ENCODE measurements around the gene KPNA6.
"Not testable (repeated sequence)": the region's sequence is repeated elsewhere in the genome, so short reads cannot be mapped to it uniquely, and the experiment has no call there.

Gene KPNA6

GRCh38 chr1:32113436-32113835 is 5.6 kb downstream of the KPNA6 start:
- H3K4me3 Mint-ChIP-seq; DNase-seq (ENCODE audit: low spot score in 2 of 2); H3K9me3 Mint-ChIP-seq; ATAC-seq (ENCODE audit: low read depth); H3K27ac Mint-ChIP-seq; H3K36me3 Mint-ChIP-seq; H3K27me3 Mint-ChIP-seq: not testable (repeated sequence)
- H3K4me1 Mint-ChIP-seq: peaks cover 34% of the 10 kb centered on the region

- Mint-ChIP-seq H3K27me3 (no peaks in the 10 kb centered on the region), H3K4me1 (peaks cover 31% of the 10 kb centered on the region), H3K9me3 (no peaks in the 10 kb centered on the region), H3K4me3 (no peak overlapping the region), H3K27ac (no peak overlapping the region), H3K36me3 (peaks cover 4% of the 10 kb centered on the region)
- ATAC-seq (ENCODE audit: low read depth) (no peak), DNase-seq (ENCODE audit: low spot score in 2 of 2) (no peak)
Measured at GRCh38 chr1:32114420-32114819, 6.6 kb downstream of the KPNA6 start.

- DNase-seq (ENCODE audit: low spot score in 2 of 2) (no peak), ATAC-seq (ENCODE audit: low read depth) (no peak)
- Mint-ChIP-seq H3K4me3 (no peak overlapping the region), H3K9me3 (no peaks in the 10 kb centered on the region), H3K36me3 (peaks cover 4% of the 10 kb centered on the region), H3K27me3 (no peaks in the 10 kb centered on the region), H3K27ac (no peak overlapping the region), H3K4me1 (peaks cover 30% of the 10 kb centered on the region)
Measured at GRCh38 chr1:32115496-32115895, 7.6 kb downstream of the KPNA6 start.

- H3K4me3 Mint-ChIP-seq: no peak overlapping the region
- ATAC-seq (ENCODE audit: low read depth): no peak
- H3K4me1 Mint-ChIP-seq: peaks cover 26% of the 10 kb centered on the region
Measured at GRCh38 chr1:32116531-32116930, 8.7 kb downstream of the KPNA6 start.

GRCh38 chr1:32122151-32122550 is 14.3 kb downstream of the KPNA6 start:
- peak overlapping the region; percentile 76 for H3K27ac Mint-ChIP-seq

More at GRCh38 chr1:32116531-32116930, 8.7 kb downstream of the KPNA6 start:
- no peak for DNase-seq (ENCODE audit: low spot score in 2 of 2)
- Mint-ChIP-seq H3K9me3 (no peaks in the 10 kb centered on the region), H3K27me3 (no peaks in the 10 kb centered on the region), H3K36me3 (peaks cover 9% of the 10 kb centered on the region), H3K27ac (no peak overlapping the region)

GRCh38 chr1:32123361-32123760 is 15.5 kb downstream of the KPNA6 start:
- H3K4me1 Mint-ChIP-seq: peaks cover 40% of the 10 kb centered on the region
- H3K4me3 Mint-ChIP-seq; ATAC-seq (ENCODE audit: low read depth); DNase-seq (ENCODE audit: low spot score in 2 of 2); H3K9me3 Mint-ChIP-seq; H3K27ac Mint-ChIP-seq; H3K36me3 Mint-ChIP-seq; H3K27me3 Mint-ChIP-seq: not testable (repeated sequence)

More at GRCh38 chr1:32122151-32122550, 14.3 kb downstream of the KPNA6 start:
- no peak for ATAC-seq (ENCODE audit: low read depth)
- no peaks in the 10 kb centered on the region for H3K9me3 Mint-ChIP-seq
- no peak for DNase-seq (ENCODE audit: low spot score in 2 of 2)
- H3K27me3 Mint-ChIP-seq: no peaks in the 10 kb centered on the region
- H3K4me3 Mint-ChIP-seq: peak overlapping the region; percentile 63
- peaks cover 30% of the 10 kb centered on the region for H3K4me1 Mint-ChIP-seq
- H3K36me3 Mint-ChIP-seq: peaks cover 7% of the 10 kb centered on the region

GRCh38 chr1:32125313-32125712 is 17.5 kb downstream of the KPNA6 start:
- ATAC-seq (ENCODE audit: low read depth) (no peak), DNase-seq (ENCODE audit: low spot score in 2 of 2) (no peak)
- Mint-ChIP-seq H3K4me3 (no peak overlapping the region), H3K9me3 (no peaks in the 10 kb centered on the region), H3K4me1 (peaks cover 47% of the 10 kb centered on the region), H3K27me3 (no peaks in the 10 kb centered on the region), H3K36me3 (peaks cover 8% of the 10 kb centered on the region), H3K27ac (no peak overlapping the region)

GRCh38 chr1:32126770-32127169 is 18.9 kb downstream of the KPNA6 start:
- Mint-ChIP-seq H3K4me3 (no peak overlapping the region), H3K36me3 (peaks cover 3% of the 10 kb centered on the region), H3K9me3 (no peaks in the 10 kb centered on the region), H3K27ac (no peak overlapping the region), H3K4me1 (peaks cover 38% of the 10 kb centered on the region), H3K27me3 (no peaks in the 10 kb centered on the region)
- DNase-seq (ENCODE audit: low spot score in 2 of 2) (no peak), ATAC-seq (ENCODE audit: low read depth) (no peak)

- Mint-ChIP-seq H3K36me3 (peaks cover 1% of the 10 kb centered on the region), H3K27me3 (no peaks in the 10 kb centered on the region), H3K27ac (no peak overlapping the region), H3K4me1 (peaks cover 33% of the 10 kb centered on the region), H3K9me3 (no peaks in the 10 kb centered on the region), H3K4me3 (no peak overlapping the region)
- DNase-seq (ENCODE audit: low spot score in 2 of 2): no peak
- ATAC-seq (ENCODE audit: low read depth): no peak
Measured at GRCh38 chr1:32127409-32128198, 19.7 kb downstream of the KPNA6 start.

GRCh38 chr1:32128479-32128878 is 20.6 kb downstream of the KPNA6 start:
- Mint-ChIP-seq H3K4me1 (peaks cover 27% of the 10 kb centered on the region), H3K36me3 (peaks cover 3% of the 10 kb centered on the region), H3K27me3 (no peaks in the 10 kb centered on the region), H3K4me3 (no peak overlapping the region), H3K9me3 (no peaks in the 10 kb centered on the region), H3K27ac (no peak overlapping the region)
- ATAC-seq (ENCODE audit: low read depth) (no peak), DNase-seq (ENCODE audit: low spot score in 2 of 2) (no peak)

GRCh38 chr1:32128964-32129363 is 21.1 kb downstream of the KPNA6 start:
- ATAC-seq (ENCODE audit: low read depth) (no peak), DNase-seq (ENCODE audit: low spot score in 2 of 2) (no peak)
- Mint-ChIP-seq H3K4me1 (peaks cover 26% of the 10 kb centered on the region), H3K4me3 (no peak overlapping the region), H3K36me3 (peaks cover 4% of the 10 kb centered on the region), H3K9me3 (no peaks in the 10 kb centered on the region), H3K27me3 (no peaks in the 10 kb centered on the region), H3K27ac (no peak overlapping the region)

- not testable (repeated sequence) for H3K27ac Mint-ChIP-seq; H3K27me3 Mint-ChIP-seq; H3K4me3 Mint-ChIP-seq; ATAC-seq (ENCODE audit: low read depth); DNase-seq (ENCODE audit: low spot score in 2 of 2); H3K9me3 Mint-ChIP-seq
- H3K4me1 Mint-ChIP-seq: peaks cover 12% of the 10 kb centered on the region
- H3K36me3 Mint-ChIP-seq: peaks cover 15% of the 10 kb centered on the region
Measured at GRCh38 chr1:32133950-32134280, 26.1 kb downstream of the KPNA6 start.

- ATAC-seq (ENCODE audit: low read depth) (no peak), DNase-seq (ENCODE audit: low spot score in 2 of 2) (no peak)
- Mint-ChIP-seq H3K27me3 (no peaks in the 10 kb centered on the region), H3K27ac (peak overlapping the region; percentile 36), H3K36me3 (peaks cover 17% of the 10 kb centered on the region), H3K4me3 (no peak overlapping the region), H3K4me1 (peaks cover 19% of the 10 kb centered on the region), H3K9me3 (no peaks in the 10 kb centered on the region)
Measured at GRCh38 chr1:32137111-32137510, 29.3 kb downstream of the KPNA6 start.

- DNase-seq (ENCODE audit: low spot score in 2 of 2) (no peak), ATAC-seq (ENCODE audit: low read depth) (no peak)
- H3K4me3 Mint-ChIP-seq: no peak overlapping the region
- H3K27ac Mint-ChIP-seq: peak overlapping the region; percentile 11
- H3K9me3 Mint-ChIP-seq: no peaks in the 10 kb centered on the region
- H3K27me3 Mint-ChIP-seq: no peaks in the 10 kb centered on the region
- H3K4me1 Mint-ChIP-seq: peaks cover 25% of the 10 kb centered on the region
- peaks cover 14% of the 10 kb centered on the region for H3K36me3 Mint-ChIP-seq
Measured at GRCh38 chr1:32138965-32139364, 31.1 kb downstream of the KPNA6 start.
